AG09309 (cell line): ENCODE results near the gene GRIK2.

Experiments
- DNase-seq: peaks from one replicate; pipeline ENCODE4 v3.0.0-alpha.2; 2010; ENCODE audit warnings: low read depth
- H3K4me3 ChIP-seq: 2 replicates; pipeline ENCODE4 v1.5.1; 2011; ENCODE audit warnings: mild to moderate bottlenecking, low read depth, low read length, moderate library complexity; ENCODE audit not compliant: control insufficient read depth
- CTCF ChIP-seq: IDR thresholded peaks from 2 replicates; pipeline ENCODE4 v1.5.1; 2011; ENCODE audit warnings: mild to moderate bottlenecking, low read depth, low read length, inconsistent platforms; ENCODE audit not compliant: insufficient read depth, control insufficient read depth; ENCODE audit errors: missing control alignments

Gene GRIK2

GRCh38 chr6:102115911-102116310 lies 722.4 kb downstream of the GRIK2 start:
- H3K4me3 ChIP-seq, result no peak overlapping the region
- no peak for TF ChIP-seq CTCF
- no peak for DNase-seq

- no peak for TF ChIP-seq CTCF
- H3K4me3 ChIP-seq, result no peak overlapping the region
- no peak for DNase-seq
These were observed 724.5 kb downstream of the GRIK2 start for GRCh38 chr6:102118034-102118433.
